ENCODE data around the gene ABCD3.
"Not testable (repeated sequence)": the region's sequence is repeated elsewhere in the genome, so short reads cannot be mapped to it uniquely, and the experiment has no call there.

DNA sequence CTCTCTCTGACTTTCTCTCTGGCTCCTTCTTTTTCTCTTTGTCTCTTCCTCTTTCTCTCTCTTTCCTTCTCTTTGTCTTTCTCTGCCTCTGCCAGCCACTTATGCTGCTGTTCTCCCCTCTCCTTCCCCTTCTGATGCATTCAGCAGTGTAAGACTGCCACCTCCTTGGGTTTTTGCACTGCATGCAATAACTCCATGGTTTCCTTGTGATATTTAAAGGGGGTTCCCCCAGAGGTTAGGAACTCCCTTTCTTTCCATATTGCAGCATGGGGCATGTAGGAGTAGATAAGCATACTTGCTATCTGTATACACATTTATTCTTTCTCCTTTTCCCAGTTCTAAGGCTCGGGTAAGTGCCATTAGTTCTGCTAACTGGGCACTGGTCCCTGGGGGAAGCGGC, 44.9 kb upstream of the ABCD3 start:
- TF ChIP-seq, protein P1, sequence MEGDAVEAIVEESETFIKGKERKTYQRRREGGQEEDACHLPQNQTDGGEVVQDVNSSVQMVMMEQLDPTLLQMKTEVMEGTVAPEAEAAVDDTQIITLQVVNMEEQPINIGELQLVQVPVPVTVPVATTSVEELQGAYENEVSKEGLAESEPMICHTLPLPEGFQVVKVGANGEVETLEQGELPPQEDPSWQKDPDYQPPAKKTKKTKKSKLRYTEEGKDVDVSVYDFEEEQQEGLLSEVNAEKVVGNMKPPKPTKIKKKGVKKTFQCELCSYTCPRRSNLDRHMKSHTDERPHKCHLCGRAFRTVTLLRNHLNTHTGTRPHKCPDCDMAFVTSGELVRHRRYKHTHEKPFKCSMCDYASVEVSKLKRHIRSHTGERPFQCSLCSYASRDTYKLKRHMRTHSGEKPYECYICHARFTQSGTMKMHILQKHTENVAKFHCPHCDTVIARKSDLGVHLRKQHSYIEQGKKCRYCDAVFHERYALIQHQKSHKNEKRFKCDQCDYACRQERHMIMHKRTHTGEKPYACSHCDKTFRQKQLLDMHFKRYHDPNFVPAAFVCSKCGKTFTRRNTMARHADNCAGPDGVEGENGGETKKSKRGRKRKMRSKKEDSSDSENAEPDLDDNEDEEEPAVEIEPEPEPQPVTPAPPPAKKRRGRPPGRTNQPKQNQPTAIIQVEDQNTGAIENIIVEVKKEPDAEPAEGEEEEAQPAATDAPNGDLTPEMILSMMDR (IDR thresholded peaks at IDR 0.05; ENCODE audit: low read depth, low read length) = not testable (repeated sequence)
- TF ChIP-seq, protein P2, sequence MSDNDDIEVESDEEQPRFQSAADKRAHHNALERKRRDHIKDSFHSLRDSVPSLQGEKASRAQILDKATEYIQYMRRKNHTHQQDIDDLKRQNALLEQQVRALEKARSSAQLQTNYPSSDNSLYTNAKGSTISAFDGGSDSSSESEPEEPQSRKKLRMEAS (IDR thresholded peaks at IDR 0.05; ENCODE audit: low read depth, low read length) = not testable (repeated sequence)
- TF ChIP-seq POLR2A (IDR thresholded peaks at IDR 0.05; ENCODE audit: extremely low read depth, insufficient read length); MYC (IDR thresholded peaks at IDR 0.05; ENCODE audit: low read depth, low read length): not testable (repeated sequence)
